NOMO-1 treated with dmso at 0.1 percent for 144 hours (cell line): ENCODE results near the gene SOX15.
"Not testable (repeated sequence)": the region's sequence is repeated elsewhere in the genome, so short reads cannot be mapped to it uniquely, and the experiment has no call there.

Experiments used
- DNase-seq: peaks from one replicate; lab custom pipeline; 2025; ENCODE audit not compliant: unreplicated experiment; lab: John Stamatoyannopoulos, UW

The SOX15 gene

DNA sequence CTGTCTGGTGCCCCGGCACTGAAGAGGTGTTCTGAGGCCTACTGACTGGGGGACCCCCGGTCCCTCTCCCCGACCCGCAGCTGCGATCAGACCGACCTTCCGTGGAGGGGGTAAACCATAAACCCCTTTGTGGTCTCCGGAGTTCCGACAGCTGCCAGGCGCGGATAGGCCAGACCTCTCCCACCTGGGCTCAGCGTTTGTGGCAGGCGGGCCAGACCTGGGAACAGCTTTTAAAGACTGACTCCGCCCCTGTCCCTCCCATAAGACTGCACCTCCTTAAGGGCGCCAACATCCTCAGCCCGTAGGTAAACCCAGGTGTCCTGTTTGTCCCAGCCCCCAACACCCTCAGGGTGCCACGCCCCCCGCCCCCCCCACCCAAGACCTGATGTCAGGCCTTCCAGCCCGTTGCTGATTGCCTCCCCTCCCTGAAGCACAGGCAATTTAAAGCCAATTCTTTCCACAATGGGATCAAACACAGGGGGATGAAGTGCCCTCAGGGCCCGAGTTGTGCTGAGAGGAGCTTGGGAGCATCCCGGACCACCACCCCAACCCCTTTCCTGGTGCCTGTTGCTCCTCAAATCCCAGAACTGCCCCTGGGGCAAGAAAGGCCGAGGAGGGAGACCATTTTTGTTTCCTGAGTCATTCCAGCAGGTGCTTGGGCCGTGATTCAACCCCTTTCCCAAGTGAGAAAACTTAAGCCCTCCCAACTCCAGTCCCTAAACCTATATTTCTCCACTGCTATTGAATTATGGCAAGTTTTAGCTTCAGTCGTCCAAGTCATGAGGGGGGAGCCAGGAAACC lies at the start of gene SOX15:
TSS of gene SOX15 (minus strand) at position 204 of the 801 bp plus-strand sequence. CDS start 418 bp downstream, outside the sequence.
- DNase-seq = no peak

DNA sequence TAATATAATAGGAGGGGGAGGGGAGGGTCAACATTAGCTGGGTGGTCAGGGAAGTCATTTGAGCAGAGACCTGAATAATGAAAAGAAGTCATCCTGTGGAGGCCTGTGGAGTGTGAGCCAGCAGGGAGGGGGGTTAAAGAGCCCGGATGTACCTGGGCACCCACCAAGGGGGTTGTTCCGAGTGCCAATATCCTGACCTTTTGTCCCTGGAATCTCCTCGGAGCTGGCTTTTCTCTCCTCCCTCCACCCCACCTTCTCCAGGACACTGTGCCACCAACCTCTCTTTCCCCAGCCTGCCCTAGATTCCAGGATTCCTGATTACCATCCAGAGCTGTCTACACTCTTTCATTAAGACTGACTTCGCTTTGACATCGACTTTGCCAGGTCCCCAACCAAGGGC lies 46.3 kb upstream of the SOX15 start:
- no peak for DNase-seq

DNA sequence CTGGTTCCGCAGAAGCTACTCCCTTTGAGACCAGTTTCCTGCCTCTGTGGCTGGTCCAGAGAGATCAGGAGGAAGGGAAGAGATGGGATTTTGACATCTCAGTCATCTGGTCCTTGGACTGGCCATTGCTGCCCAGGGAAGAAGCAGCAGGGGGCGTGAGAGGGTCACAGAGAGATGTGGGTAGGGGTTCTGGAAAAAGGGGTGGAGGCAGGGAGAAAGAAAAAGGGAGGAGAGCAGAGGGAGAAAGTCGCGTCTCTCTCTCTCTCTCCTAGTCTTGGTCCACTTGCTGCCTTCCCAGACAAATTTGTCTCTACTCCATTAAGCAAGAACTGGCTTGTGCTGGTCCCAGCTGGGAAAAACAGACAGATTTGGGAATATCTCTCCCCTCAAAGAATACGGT lies 44.5 kb upstream of the SOX15 start:
- no peak for DNase-seq

DNA sequence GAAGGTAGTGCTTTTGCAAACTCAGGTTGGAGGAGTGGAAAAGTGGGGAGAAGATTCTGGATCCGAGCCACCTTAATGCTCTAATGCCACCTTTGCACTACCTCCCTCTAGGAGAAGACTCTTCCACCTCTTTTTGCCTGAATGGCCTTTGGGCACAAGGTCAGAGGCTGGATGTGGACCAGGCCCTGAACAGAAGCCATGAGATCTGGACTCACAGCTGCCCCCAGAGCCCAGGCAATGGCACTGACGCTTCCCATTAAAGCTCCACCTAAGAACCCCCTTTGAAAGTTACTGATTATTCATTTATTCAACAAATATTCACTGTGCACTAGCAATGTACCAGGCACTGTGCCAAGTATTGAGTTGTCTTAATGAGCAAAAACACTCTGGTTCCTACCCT lies 43.2 kb upstream of the SOX15 start:
- no peak for DNase-seq

DNA sequence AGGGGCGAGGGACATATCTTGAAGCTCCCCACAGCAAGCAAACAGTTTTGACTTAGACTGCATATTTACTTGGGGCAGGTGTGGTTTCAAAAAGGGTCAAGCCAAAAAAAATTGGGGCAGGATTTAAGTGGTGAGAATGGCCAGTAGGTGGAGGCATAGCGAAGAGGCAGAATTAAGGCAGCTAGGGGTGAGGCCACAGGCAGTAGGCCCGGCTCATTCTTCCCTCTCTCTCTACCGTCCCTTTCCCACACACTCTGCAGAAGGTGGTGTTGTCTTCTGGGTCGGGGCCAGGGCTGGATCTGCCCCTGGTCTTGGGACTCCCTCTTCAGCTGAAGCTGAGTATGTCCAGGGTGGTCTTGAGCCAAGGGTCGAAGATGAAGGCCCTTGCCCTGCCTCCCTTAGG lies 42.6 kb upstream of the SOX15 start:
- DNase-seq = peak; percentile 61

DNA sequence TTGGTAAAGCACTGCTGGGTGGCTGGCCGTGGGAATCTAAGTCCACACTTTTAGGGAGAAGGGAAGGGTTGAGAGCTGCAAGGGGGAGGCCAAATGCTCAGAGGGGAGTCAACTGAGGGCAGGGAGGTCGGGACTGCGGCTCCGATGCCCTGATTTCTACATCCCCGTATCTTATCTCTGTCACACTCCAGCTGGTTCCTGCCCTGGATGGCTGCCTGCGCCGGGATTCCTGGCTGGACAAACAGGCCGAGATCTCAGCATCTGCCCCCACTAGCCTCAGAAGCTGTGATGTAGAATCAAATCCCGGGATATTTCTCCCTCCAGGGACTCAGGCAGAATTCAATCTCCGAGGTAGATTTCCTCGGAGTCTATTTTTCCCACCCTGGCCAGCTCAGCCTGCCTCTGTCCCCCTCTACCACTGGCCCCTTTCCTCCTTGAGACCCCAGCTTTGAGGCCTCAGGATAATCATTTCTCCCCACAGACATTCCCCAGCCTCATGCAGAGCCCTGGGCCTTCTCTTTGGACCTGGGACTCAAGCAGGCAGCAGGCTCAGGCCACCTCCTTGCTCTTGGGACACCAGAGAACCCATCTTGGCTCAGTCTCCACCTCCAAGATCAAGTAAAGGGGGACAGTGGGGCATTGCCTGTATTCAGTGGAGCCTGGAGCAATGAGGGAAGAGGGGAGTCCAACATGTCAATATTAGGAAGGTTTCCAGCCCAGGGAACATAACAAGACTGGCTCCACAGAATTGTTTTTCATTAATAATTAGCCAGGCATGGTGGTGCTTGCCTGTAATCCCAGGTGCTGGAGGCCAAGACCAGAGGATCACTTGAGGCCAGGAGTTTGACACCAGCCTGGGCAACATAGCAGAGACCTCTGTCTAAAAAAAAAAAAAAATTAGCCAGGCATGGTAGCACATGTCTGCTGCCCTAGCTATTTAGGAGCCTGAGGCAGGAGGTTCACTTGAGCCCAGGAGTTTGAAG lies 41.8 kb upstream of the SOX15 start:
- DNase-seq = no peak

DNA sequence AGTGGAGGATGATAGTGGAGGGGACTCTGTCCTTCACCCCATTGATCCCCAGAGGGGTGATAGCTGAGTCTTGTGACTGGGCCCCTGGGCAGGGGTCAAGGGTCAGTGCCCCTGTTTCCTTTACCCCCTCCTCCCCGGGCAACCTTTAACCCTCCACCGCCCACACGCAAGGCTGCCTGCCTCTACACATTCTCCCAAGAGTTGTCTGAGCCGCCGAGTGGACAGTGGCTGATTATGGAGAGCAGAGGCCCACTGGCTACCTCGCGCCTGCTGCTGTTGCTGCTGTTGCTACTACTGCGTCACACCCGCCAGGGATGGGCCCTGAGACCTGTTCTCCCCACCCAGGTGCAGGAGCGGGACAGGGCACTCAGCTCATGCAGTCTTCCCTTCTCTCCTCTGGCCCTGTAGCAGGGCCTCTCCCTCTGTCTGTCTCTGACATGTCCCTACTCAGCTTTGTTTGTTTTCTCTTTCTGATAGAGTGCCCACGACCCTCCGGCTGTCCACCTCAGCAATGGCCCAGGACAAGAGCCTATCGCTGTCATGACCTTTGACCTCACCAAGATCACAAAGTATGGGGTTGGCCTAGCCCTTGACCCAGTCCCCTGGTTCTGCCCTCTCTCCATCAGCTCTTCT lies 40.2 kb upstream of the SOX15 start, which contains the start of gene SHBG:
TSS of gene SHBG (plus strand) at position 197 of the 633 bp plus-strand sequence. CDS start at position 235, 38 bp downstream.
- no peak for DNase-seq

DNA sequence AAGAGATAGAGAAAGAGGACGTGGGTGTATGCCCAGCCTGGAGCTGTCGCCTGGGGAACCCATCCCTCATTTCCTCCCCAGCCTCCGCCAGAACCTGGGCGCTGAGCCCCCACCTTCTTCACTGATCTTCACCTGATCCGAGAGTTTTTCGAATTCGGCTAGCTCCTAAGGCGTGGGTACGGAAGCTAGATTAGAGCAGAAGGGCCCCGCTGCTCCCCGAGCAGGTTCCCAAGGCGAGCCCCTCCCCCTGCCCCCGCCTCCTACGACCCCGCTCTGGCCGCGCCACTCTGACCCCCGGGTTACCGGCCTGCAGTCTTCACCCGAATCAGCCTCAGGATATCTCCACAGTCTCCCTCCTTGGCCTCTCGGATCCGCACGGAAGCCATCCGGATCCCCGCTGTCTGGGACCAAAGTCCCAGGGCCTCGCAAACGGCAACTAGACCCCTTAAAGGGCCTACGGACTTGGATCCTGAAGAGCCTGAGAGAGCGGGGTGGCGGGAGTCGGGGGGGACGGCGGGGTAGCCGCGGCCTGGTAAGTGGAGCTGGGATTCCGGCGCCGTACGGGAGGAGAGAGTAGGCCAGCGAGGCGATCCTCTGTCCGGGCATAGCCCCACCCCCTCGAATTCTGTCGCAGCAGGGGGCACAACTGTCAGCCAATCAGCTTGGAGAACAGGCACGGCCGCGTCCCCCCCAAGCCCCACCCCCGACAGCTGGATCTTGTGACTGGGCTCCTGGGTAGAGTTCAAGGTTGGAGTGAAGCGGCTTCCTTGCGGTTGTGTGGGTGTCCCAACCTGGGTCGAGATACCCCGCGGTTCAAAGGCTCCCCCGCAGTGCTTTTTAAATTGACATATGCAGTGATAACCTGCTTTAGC lies 37.6 kb upstream of the SOX15 start, which contains the start of gene SAT2:
TSS of gene SAT2 (minus strand) at position 572 of the 872 bp plus-strand sequence. CDS start at position 386, 186 bp downstream.
- DNase-seq = peak; percentile 84

DNA sequence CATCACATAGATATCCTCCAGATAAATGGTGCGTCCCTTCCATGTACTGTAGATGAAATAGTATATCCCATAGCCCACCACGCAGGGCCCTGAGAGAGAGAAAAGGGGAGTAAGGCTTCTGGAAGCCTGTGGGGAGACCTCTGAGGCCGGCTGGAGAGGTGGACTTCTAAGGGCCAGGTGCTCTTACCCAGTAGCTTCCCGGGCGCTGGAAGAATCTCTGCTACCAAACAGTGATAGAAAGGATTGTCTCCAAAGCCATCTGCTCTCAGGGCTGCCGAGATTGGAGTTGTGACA lies 37.0 kb upstream of the SOX15 start:
- DNase-seq = no peak

DNA sequence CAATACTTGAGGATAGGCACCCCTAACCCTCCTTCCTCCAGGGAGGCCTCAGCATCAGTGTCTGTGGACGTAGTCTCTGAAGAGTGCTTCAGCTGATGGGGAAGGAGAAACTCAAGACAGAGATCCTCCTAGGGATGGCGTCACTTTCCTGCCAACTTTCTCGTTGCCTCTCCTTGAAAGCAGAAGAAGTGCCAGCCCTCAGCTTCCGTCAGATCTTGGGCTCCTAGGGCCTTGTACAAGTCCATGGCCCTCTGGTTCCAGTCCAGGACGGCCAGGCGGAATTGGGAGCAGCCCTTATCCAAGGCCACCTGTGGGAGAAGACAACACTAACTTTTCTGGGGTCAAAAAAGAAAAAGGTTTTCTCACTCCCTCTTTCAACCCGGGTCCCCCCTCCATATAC lies 36.4 kb upstream of the SOX15 start:
- no peak for DNase-seq

DNA sequence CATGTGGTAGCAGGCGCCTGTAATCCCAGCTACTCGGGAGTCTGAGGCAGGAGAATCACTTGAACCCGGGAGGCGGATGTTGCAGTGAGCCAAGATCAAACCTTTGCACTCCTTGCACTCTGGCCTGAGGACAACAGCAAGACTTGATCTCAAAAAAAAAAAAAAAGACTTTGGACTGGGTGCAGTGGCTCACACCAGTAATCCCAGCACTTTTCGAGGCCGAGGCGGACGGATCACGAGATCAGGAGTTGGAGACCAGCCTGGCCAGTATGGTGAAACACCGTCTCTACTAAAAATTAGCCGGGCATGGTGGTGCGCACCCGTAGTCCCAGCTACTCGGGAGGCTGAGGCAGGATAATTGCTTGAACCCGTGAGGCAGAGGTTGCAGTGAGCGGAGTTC lies 35.9 kb upstream of the SOX15 start:
- not testable (repeated sequence) for DNase-seq

DNA sequence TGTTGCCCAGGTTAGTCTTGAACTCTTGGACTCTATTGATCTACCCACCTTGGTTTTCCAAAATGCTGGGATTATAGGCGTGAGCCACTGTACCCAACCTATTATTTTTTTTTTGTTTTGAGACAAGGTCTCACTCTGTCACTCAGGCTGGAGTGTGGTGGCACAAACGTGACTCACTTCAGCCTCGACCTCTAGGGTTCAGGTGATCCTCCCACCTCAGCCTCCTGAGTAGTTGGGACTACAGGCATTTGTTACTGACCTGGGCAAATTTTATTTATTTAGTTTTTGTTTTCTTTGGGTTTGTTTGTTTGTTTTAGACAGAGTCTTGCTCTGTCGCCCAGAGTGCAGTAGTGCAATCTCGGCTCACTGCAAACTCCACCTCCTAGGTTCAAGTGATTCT lies 33.8 kb upstream of the SOX15 start:
- DNase-seq = no peak

DNA sequence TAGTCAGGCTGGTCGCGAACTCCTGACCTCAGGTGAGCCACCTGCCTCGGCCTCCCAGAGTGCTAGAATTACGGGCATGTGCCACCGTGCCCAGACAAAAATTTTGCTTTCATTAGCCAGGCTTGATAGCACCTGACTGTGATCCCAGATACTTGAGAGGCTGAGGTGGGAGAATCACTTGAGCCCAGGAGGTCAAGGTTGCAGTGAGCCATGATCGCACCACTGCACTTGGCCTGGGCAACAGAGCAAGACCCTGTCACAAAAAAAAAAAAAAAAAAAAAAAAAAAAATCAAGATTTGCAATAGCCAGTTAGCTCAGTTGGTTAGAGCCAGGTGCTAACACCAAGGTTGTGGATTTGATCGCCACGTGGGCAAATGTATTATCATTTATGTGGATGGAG lies 30.9 kb upstream of the SOX15 start:
- no peak for DNase-seq

DNA sequence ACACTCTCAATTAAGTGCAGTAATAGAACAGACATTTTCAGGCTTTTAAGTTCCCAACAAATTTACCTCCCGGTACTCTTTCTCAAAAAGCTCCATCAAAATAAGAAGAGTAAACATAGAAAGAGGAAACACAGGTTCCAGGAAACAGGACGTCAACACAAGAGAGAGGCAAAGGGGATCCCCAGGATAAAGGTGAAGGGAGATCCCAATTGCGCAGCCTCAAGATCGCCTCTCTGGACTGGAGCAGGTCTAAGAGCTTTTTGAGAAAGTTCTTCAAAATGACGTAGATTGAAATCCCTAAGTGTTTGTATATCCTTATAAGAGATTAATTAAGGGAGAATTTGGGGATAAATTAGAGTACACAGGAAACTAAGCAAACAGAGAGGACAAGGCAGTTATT lies 28.7 kb upstream of the SOX15 start:
- no peak for DNase-seq

DNA sequence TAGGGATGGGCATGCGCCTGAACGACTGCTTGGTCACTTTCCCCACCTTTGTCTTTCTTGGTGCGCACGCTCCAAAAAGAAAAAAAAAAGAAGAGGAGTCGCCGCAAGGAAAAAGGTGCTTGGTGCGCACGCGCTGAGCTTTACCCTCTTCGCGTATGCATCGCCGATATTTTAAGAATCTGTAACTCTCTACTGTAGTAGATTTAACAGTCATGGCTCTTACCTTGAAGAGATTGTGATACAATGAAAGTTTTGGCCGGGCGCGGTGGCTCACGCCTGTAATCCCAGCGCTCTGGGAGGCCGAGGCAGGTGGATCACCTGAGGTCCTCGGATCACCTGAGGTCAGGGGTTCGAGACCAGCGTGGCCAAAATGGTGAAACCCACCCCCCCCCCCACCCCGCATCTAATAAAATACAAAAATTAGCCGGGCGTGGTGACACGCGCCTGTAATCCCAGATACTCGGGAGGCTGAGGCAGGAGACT lies 25.4 kb upstream of the SOX15 start:
- no peak for DNase-seq

DNA sequence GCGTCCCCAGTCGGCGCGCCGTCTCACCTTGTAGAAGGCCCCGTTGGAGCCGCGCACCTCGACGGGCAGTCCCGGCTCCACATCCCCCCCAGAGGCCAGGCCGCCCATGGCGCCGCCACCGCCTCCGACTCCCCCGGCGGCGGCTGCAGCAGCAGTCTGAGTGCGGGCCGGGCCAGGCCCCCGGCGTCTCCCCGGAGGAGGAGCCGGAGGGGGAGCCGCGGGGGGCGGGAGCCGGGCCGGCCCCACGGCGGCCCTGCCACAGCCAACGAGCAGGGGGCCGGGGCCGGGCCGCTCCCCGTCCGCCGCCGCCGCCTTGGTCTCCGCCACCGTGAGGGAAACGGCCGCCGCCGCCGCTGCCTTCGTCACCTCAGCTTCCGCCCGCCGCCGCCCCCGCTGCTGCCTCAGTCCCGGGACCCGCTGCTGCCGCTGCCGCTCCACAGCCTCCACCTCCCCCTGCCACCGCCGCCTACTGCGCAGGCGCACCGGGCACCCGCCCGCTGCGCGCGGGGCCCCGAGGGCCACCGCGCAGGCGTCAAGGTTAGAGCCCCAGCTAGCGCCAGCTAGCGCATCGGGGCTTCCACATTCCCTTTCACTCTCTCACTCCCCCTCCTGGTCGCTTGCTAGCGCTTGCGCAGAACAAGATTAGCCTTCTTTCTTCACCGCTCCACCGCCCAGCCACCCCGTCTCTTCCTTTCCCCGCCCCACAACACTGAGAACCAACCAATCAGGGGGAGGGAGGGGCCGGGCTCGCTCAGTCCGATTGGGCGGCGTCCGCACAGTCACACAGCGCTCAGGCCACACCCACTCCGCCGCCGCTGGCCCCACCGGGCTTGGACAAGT lies 24.8 kb upstream of the SOX15 start, which contains the start of gene FXR2:
TSS of gene FXR2 (minus strand) at position 473 of the 840 bp plus-strand sequence. CDS start at position 108, 365 bp downstream.
- peak; percentile 100 for DNase-seq

DNA sequence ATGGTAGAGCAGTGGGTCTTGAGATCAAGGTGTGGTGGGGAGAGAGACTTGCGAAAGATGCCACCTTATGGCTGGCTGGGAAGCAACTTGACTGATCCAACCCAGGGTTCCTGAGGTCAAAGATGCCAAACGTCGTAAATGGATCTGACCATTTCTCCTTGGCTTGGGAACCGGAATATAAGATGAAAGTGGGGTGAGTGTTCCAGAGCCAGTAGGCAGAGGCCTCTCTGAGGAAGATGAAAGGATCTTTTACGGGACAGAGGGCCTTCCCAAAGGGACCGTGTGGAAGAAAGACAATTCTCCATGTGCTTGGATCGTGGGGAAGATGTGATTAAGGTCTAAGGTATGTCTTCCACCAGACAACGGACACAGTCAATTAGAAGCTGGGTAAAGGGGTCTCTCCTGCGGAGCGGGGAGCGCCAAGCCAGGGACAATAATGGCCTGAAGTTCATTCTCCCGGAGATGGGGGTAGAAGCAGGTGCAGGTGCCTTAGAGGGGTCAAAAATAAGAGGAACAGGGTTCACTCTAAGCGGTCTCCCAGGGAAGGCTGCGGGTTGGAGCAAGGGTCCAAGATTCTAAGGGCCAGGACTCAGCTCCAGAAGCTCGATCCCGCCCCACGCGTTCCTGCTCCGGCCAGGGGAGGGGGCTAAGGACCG lies 24.0 kb upstream of the SOX15 start:
- no peak for DNase-seq

DNA sequence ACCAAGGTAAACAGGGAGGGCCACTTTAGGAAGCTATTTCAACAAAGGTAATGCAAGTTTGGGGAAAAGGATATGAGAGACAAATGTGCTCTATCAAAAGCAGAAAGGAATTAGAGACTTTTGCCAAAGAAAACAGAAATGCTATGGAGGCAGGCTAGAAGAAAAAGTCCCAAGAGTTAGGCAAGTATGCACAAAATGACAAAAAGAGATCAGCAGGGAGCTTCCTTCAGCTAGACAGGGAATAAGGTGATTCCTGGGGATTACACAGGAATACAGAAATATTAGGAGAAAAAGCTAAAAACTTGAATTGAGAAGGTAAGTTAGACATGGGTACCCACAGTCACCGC lies 22.4 kb upstream of the SOX15 start:
- DNase-seq = no peak
